ENCODE measurements around the gene C10orf120. TPM values are rescaled to one million over a fixed set of nuclear protein-coding genes. Genes with fewer than 3 reads are reported as not detected.

The C10orf120 gene
- total and polyA plus RNA-seq, 10 of the 15 experiments (the other 5 are each of a cell fraction or from before 2014, with no cell fraction given): not detected

- CTCF ChIA-PET: interaction anchor here (0.7 to 2.8 kb wide), 3 partner anchors 12 to 908 kb away, joined by 3 to 11 read pairs (median 4); no protein-coding TSS in a partner anchor
- SMC1A ChIA-PET (ENCODE audit: uncharacterized antibody, unreplicated experiment): interaction anchor here (1.5 kb wide), 1 partner anchor 56 kb away, joined by 4 read pairs; no protein-coding TSS in a partner anchor
- Histone ChIP-seq H4K20me1 (ENCODE audit: control insufficient read depth, insufficient read depth) (no peaks in the 10 kb centered on the region), H3K27me3 (replicated peaks in 1 of 2; ENCODE audit: control insufficient read depth in 2 of 2, insufficient read depth in 2 of 2, low read length in 1 of 2) (no peaks in the 10 kb centered on the region; a peak in 2 of 4 replicates), H3K4me2 (ENCODE audit: control insufficient read depth, insufficient read depth) (no peak overlapping the region), H3K79me2 (ENCODE audit: control insufficient read depth, insufficient read depth, low read length) (no peaks in the 10 kb centered on the region), H3K9me3 (replicated peaks; ENCODE audit: control insufficient read depth, insufficient read depth, low read length) (no peaks in the 10 kb centered on the region), H3K27ac (ENCODE audit: control insufficient read depth, insufficient read depth) (no peak overlapping the region), H3K4me1 (ENCODE audit: control insufficient read depth, insufficient read depth, low read length) (no peaks in the 10 kb centered on the region), H3K9ac (ENCODE audit: control insufficient read depth, insufficient read depth, low read length) (no peak overlapping the region), H3K4me3 (no peak overlapping the region), H3K36me3 (ENCODE audit: control insufficient read depth in 2 of 2, insufficient read depth in 2 of 2, low read length in 1 of 2) (no peaks in the 10 kb centered on the region), H2AFZ (ENCODE audit: control insufficient read depth, low read depth, low read length) (no peak overlapping the region)
- POLR2A ChIA-PET: no interaction called here
- in situ Hi-C loops (cut with MboI) (no loop called here), intact Hi-C loops (cut with micrococcal nuclease; ENCODE audit: unreplicated experiment) (no loop called here)
- FAIRE-seq (no peak), DNase-seq (ENCODE audit: low read depth, low spot score) (no peak), ATAC-seq (no peak)
- BruUV-seq (replicated peaks): no TSS peak
- TF ChIP-seq RB1 (IDR thresholded peaks at IDR 0.05; ENCODE audit: borderline replicate concordance): no peak
- RAD21 ChIA-PET (ENCODE audit: unreplicated experiment): no interaction called here
- 17% methylated on average over 2 of the region's 2 CpGs for WGBS (ENCODE audit: insufficient coverage, insufficient replicate concordance, low lambda C conversion rate, missing lambda C conversion rate)
Observed at GRCh38 chr10:122650331-122650730, 49.3 kb downstream of the C10orf120 start.

GRCh38 chr10:122649903-122650302 is 49.7 kb downstream of the C10orf120 start:
- intact Hi-C loops (cut with micrococcal nuclease; ENCODE audit: unreplicated experiment) (no loop called here), in situ Hi-C loops (cut with MboI) (no loop called here)
- ChIA-PET POLR2A (no interaction called here), CTCF (interaction anchor here (0.7 to 2.8 kb wide), 7 partner anchors 11 to 908 kb away, joined by 3 to 15 read pairs (median 6); partner anchors contain the start of gene C10orf120), SMC1A (ENCODE audit: uncharacterized antibody, unreplicated experiment) (interaction anchor here (1.0 to 1.5 kb wide), 2 partner anchors 25 to 56 kb away, joined by 3 to 4 read pairs; no protein-coding TSS in a partner anchor), RAD21 (ENCODE audit: unreplicated experiment) (no interaction called here)
- Histone ChIP-seq H3K9ac (ENCODE audit: control insufficient read depth, insufficient read depth, low read length) (no peak overlapping the region), H3K27ac (ENCODE audit: control insufficient read depth, insufficient read depth) (no peak overlapping the region), H3K79me2 (ENCODE audit: control insufficient read depth, insufficient read depth, low read length) (no peaks in the 10 kb centered on the region), H3K27me3 (replicated peaks in 1 of 2; ENCODE audit: control insufficient read depth in 2 of 2, insufficient read depth in 2 of 2, low read length in 1 of 2) (no peaks in the 10 kb centered on the region; a peak in 3 of 4 replicates), H3K4me3 (no peak overlapping the region), H3K36me3 (ENCODE audit: control insufficient read depth in 2 of 2, insufficient read depth in 2 of 2, low read length in 1 of 2) (no peaks in the 10 kb centered on the region), H3K4me2 (ENCODE audit: control insufficient read depth, insufficient read depth) (no peak overlapping the region), H3K9me3 (replicated peaks; ENCODE audit: control insufficient read depth, insufficient read depth, low read length) (no peaks in the 10 kb centered on the region), H2AFZ (ENCODE audit: control insufficient read depth, low read depth, low read length) (no peak overlapping the region), H4K20me1 (ENCODE audit: control insufficient read depth, insufficient read depth) (no peaks in the 10 kb centered on the region), H3K4me1 (ENCODE audit: control insufficient read depth, insufficient read depth, low read length) (no peaks in the 10 kb centered on the region)
- DNase-seq (ENCODE audit: low read depth, low spot score) (no peak), ATAC-seq (no peak), FAIRE-seq (no peak)
- no TSS peak for BruUV-seq (replicated peaks)
- TF ChIP-seq IKZF2 (IDR thresholded peaks at IDR 0.05): no peak
- TF ChIP-seq RBBP5 (conservative IDR thresholded peaks at IDR 0.05): no peak
- TF ChIP-seq SREBF1 (IDR thresholded peaks at IDR 0.05; ENCODE audit: low read length): no peak
- TF ChIP-seq PAX5 (IDR thresholded peaks at IDR 0.05; ENCODE audit: borderline replicate concordance, low read depth, low read length): no peak
- no peak for TF ChIP-seq SMAD5 (IDR thresholded peaks at IDR 0.05; ENCODE audit: low read depth)
- TF ChIP-seq IRF5 (IDR thresholded peaks at IDR 0.05; ENCODE audit: borderline replicate concordance): no peak
- TF ChIP-seq BCL11A (IDR thresholded peaks at IDR 0.05; ENCODE audit: low read depth, low read length): no peak
- WGBS (ENCODE audit: insufficient coverage, insufficient replicate concordance, low lambda C conversion rate, missing lambda C conversion rate): 2% methylated on average over 5 of the region's 5 CpGs

Data from GM12878 (cell line).